ENCODE measurements around the gene DNAL4.

- TF ChIP-seq CTCF (IDR thresholded peaks at IDR 0.05; ENCODE audit: low read depth, low read length) (no peak), MYC (IDR thresholded peaks at IDR 0.05; ENCODE audit: low read depth, low read length) (no peak), POLR2A (IDR thresholded peaks at IDR 0.05; ENCODE audit: extremely low read depth, insufficient read length) (no peak), MAX (IDR thresholded peaks at IDR 0.05; ENCODE audit: low read depth, low read length) (no peak)
Observed at GRCh38 chr22:38834215-38834953, 40.4 kb upstream of the DNAL4 start.

Measured in NB4 (cell line).